Activated naive CD8-positive, alpha-beta T cell treated with anti-CD3 and anti-CD28 coated beads, Interleukin-2, amount 10 ng/mL, durations not matched to agents 7 days and 5 days (primary cell): Measurements from ENCODE around the gene ZNF587B. TPM values are rescaled to one million over a fixed set of nuclear protein-coding genes. Genes with fewer than 3 reads are reported as not detected.
"Not testable (repeated sequence)": the region's sequence is repeated elsewhere in the genome, so short reads cannot be mapped to it uniquely, and the experiment has no call there.

Source experiments
- ATAC-seq: fragments of 150-1000 bp; cut with Tn5 transposase; one replicate; pipeline ENCODE4 v1.10.0; 2021; ENCODE audit warnings: low read depth, moderate library complexity
- POLR2A ChIA-PET: fragments of 350-600 bp; sonication (Branson Sonifier 250); formaldehyde crosslinking; loops from one replicate; lab custom pipeline; 2021; ENCODE audit warnings: antibody characterized with exemption; lab: Charles Lee
- DNase-seq: peaks from one replicate; pipeline ENCODE4 v3.0.0; 2021
- H3K27ac Mint-ChIP-seq: one replicate; pipeline ENCODE4 v1.8.0; 2022; ENCODE audit warnings: mild to moderate bottlenecking, mixed read lengths
- H3K27me3 Mint-ChIP-seq: one replicate; pipeline ENCODE4 v1.8.0; 2022; ENCODE audit warnings: mild to moderate bottlenecking, moderate library complexity, mixed read lengths
- H3K36me3 Mint-ChIP-seq: one replicate; pipeline ENCODE4 v1.8.0; 2021; ENCODE audit warnings: mild to moderate bottlenecking, mixed read lengths
- H3K4me1 Mint-ChIP-seq: one replicate; pipeline ENCODE4 v1.8.0; 2021; ENCODE audit warnings: mixed read lengths
- H3K4me3 Mint-ChIP-seq: one replicate; pipeline ENCODE4 v1.8.0; 2022; ENCODE audit warnings: mild to moderate bottlenecking, moderate library complexity, mixed read lengths
- H3K9me3 Mint-ChIP-seq: one replicate; pipeline ENCODE4 v1.8.0; 2021; ENCODE audit warnings: mixed read lengths
- total RNA-seq, 2 experiments: library from RNA; stranded (reverse); gene quantifications; one replicate each; pipeline ENCODE4 v1.2.3, GENCODE V29; 2021

Gene ZNF587B
- 10 to 100 TPM; 19.1 to 21.0 TPM for total RNA-seq

DNA sequence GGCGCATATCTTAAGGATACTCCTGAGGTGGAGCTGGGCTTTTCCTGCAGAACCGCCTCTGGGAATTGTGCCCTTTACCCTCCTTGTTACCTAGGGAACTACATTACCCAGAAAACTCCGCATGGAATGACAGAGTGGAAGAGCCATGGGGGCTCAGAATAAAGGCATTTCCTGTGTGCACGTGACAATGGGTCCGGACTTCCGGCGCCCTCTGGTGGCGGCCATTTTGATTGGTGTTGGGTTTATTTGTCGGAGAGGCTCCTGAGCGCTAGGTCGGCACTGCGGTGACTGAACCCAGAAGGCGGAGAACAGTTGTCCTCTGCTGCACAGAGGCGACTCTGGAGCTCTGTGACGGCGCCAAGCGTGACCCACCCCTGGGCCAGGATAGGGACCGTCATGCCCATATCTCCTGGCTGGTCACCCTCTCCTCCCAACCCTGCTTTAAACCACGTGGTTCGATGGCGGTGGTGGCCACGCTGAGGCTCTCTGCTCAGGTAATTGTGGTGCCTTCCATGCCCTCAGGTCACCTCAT is at the start of gene ZNF587B:
TSS of gene ZNF587B (plus strand) at position 229 of the 532 bp plus-strand sequence. CDS start at position 459, 230 bp downstream.
- Mint-ChIP-seq H3K4me1 (peaks cover 10% of the 10 kb centered on the region), H3K4me3 (peak within 1 kb of the TSS; percentile 64), H3K9me3 (peaks cover 1% of the 10 kb centered on the region), H3K27me3 (no peaks in the 10 kb centered on the region), H3K36me3 (peaks cover 32% of the 10 kb centered on the region), H3K27ac (peak within 1 kb of the TSS; percentile 25)
- POLR2A ChIA-PET = interaction anchor here (2.0 kb wide), 1 partner anchor 11 kb away, joined by 5 read pairs; no protein-coding TSS in a partner anchor
- DNase-seq (peak; percentile 51), ATAC-seq (peak; percentile 58)

DNA sequence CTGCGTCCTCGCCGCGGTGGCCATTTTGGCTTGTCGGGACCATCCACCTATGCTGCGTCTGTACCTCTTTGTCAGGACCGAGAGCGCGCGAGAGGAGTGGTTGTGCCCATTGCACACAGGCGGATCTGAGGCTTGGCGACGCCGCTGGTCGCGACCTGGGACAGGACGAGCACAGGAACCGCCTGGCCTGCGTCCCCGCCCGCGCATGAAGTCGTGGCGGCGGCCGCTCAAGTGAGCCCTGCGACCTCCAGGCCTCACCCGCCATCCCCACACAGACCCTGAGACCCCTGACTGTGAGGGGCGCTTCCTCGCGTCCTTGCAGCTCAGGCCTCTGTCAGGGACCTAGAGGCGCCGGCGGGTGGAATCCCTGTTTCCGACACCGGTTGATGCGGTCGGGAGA is 43.8 kb upstream of the ZNF587B start:
- H3K27me3 Mint-ChIP-seq = no peaks in the 10 kb centered on the region
- ATAC-seq (no peak), DNase-seq (no peak)
- POLR2A ChIA-PET = interaction anchor here (0.7 kb wide), 1 partner anchor 122 kb away, joined by 3 read pairs; no protein-coding TSS in a partner anchor
- peaks cover 74% of the 10 kb centered on the region for H3K36me3 Mint-ChIP-seq
- no peak overlapping the region for H3K27ac Mint-ChIP-seq
- H3K4me3 Mint-ChIP-seq = no peak overlapping the region
- peaks cover 11% of the 10 kb centered on the region for H3K4me1 Mint-ChIP-seq
- H3K9me3 Mint-ChIP-seq = peaks cover 32% of the 10 kb centered on the region

DNA sequence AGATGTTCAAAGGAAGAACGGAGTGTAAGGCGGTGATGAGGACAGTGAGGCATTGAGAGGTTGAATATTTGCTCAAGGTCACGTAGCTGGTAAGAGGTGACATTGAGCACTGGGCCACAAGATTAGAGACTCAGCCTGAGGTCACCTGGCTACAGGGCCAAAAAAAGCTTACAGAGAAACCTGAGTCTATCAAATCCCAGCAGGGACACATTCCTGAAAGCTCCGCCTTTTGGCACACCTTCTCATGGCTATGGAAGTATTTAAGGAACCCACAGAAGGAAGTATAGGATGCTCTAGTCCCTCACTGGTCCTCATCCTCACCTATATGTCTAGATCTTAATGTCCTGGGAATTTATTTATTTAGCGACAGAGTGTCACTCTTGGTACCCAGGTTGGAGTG is 43.2 kb upstream of the ZNF587B start:
- Mint-ChIP-seq H3K27me3 (no peaks in the 10 kb centered on the region), H3K9me3 (peaks cover 29% of the 10 kb centered on the region), H3K4me1 (peaks cover 11% of the 10 kb centered on the region), H3K36me3 (peaks cover 75% of the 10 kb centered on the region), H3K27ac (no peak overlapping the region), H3K4me3 (no peak overlapping the region)
- DNase-seq = no peak
- ATAC-seq = no peak
- POLR2A ChIA-PET = interaction anchor here (0.7 kb wide), 1 partner anchor 121 kb away, joined by 3 read pairs; no protein-coding TSS in a partner anchor

DNA sequence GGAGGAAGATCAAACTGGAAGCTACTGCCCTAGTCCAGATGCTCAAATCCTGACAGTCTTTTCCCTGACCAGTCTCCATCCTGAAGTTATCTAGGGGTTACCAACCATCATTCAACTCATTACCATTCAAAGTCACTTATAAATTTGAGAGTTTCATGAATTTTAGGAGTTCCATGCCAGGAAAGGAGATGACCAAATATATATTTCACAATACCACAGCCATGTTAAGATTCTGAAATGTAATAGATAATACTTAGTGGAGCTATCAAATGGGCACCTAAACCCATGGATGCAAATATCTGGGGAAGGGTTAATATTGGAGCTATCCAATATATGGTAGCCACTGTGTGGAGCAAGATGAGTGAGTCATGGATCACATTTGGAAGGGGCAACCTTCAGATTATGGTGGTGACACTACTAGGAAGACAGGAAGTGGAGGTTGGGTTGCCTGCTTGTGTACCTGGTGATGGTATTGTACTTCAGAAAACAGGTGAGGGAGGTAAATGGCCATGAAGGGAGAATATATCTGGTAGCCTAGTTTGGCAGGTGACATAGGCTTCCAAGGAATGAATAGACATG is 41.9 kb upstream of the ZNF587B start:
- peak overlapping the region; percentile 15 for H3K4me3 Mint-ChIP-seq
- peaks cover 28% of the 10 kb centered on the region for H3K9me3 Mint-ChIP-seq
- peaks cover 75% of the 10 kb centered on the region for H3K36me3 Mint-ChIP-seq
- POLR2A ChIA-PET = no interaction called here
- H3K27ac Mint-ChIP-seq = peak overlapping the region; percentile 13
- no peak for ATAC-seq
- H3K27me3 Mint-ChIP-seq = no peaks in the 10 kb centered on the region
- DNase-seq = no peak
- peaks cover 11% of the 10 kb centered on the region for H3K4me1 Mint-ChIP-seq

DNA sequence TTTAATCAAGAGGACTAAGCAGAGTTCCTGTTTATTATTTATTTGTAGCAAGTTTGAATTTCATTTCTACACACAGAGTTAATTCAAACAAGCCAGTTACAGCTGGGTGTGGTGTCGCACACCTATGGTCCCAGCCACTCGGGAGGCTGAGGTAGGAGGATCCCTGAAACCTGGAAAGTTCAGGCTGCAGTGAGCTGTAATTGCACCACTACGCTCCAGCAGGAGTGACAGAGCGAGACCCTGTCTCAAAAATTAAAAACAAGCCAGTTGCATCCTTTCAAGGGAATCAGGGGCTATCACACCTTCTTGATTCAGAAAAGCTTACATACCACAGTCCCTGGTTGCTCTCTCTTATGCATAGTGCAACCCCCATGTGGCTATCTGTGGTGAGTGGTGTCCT is 40.8 kb upstream of the ZNF587B start:
- H3K4me3 Mint-ChIP-seq = no peak overlapping the region
- no peaks in the 10 kb centered on the region for H3K27me3 Mint-ChIP-seq
- POLR2A ChIA-PET = no interaction called here
- H3K4me1 Mint-ChIP-seq = peaks cover 11% of the 10 kb centered on the region
- H3K36me3 Mint-ChIP-seq = peaks cover 73% of the 10 kb centered on the region
- DNase-seq (no peak), ATAC-seq (no peak)
- peaks cover 28% of the 10 kb centered on the region for H3K9me3 Mint-ChIP-seq
- H3K27ac Mint-ChIP-seq = no peak overlapping the region

DNA sequence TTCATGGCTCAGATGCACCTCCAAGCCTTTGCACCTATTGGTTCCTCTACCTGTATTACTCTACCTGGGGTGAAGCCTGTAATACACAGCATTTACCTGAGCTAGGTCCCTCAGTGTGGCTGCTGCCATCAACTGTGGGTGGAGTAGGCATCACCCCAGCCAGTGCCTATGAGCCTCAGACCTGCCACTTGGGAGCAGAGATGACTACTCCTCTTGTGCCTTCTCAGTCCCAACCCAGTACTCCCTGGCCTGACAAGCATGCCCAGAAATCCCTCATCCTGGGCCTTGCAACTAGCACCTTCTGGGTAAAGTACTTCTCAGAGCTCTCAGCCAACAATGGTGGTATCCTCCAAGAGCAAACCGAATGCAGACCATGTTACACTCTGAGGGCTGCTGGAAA is 33.5 kb upstream of the ZNF587B start:
- not testable (repeated sequence) for H3K9me3 Mint-ChIP-seq, H3K4me1 Mint-ChIP-seq, H3K27me3 Mint-ChIP-seq, DNase-seq, H3K4me3 Mint-ChIP-seq, H3K27ac Mint-ChIP-seq, ATAC-seq
- POLR2A ChIA-PET = interaction anchor here (0.6 kb wide), 1 partner anchor 71 kb away, joined by 4 read pairs; no protein-coding TSS in a partner anchor
- H3K36me3 Mint-ChIP-seq = peaks cover 53% of the 10 kb centered on the region

DNA sequence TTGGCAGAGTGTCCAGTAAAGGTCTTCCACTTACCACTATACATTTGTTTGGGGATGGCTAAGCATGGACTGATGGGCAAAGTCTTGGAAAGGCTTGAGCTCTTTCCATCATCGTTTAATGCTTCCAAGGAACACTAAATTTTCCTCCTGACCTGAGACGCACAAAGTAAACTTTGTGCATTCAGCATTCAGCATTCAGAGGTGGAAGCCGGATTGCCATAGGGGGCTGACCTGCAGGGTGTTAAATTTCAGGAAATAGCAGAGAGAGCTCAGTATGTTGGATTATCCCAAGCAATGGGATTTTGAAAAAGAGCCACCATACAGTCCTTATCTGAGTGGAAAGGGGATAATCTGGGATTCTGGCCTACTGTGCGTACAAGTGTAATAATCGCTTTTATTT is 29.4 kb upstream of the ZNF587B start:
- no peak overlapping the region for H3K27ac Mint-ChIP-seq
- ATAC-seq (no peak), DNase-seq (no peak)
- POLR2A ChIA-PET = interaction anchor here (0.6 to 1.1 kb wide), 4 partner anchors 14 to 1297 kb away, joined by 3 to 6 read pairs (median 4); partner anchors contain the start of genes ZNF552 and ZNF586
- no peak overlapping the region for H3K4me3 Mint-ChIP-seq
- peaks cover 29% of the 10 kb centered on the region for H3K4me1 Mint-ChIP-seq
- peaks cover 39% of the 10 kb centered on the region for H3K36me3 Mint-ChIP-seq
- no peaks in the 10 kb centered on the region for H3K27me3 Mint-ChIP-seq
- H3K9me3 Mint-ChIP-seq = no peaks in the 10 kb centered on the region

DNA sequence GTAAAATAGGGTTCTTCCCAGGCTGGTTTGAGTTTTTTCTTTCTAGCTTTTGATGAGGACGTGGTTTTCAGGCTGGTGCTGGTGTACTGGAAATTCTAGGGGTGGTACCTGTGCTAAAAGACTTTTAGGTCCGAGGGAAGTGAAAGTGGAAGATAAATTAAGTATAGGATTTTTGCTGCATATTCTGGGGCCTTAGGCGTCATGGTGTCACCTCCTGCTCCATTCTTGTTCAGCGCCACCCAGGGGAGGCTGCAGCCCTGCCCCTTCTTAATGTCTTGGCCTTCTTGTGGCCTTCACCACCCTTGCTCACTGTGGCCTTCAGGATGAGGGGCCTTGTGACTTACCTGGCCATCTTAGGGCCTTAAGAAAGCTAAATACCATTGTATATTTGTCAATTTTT is 27.8 kb upstream of the ZNF587B start:
- Mint-ChIP-seq H3K36me3 (peaks cover 31% of the 10 kb centered on the region), H3K9me3 (no peaks in the 10 kb centered on the region), H3K27ac (no peak overlapping the region), H3K27me3 (no peaks in the 10 kb centered on the region), H3K4me1 (peaks cover 30% of the 10 kb centered on the region), H3K4me3 (no peak overlapping the region)
- POLR2A ChIA-PET = interaction anchor here (1.3 kb wide), 1 partner anchor 13 kb away, joined by 6 read pairs; the partner anchor contains the start of gene ZNF552
- ATAC-seq (no peak), DNase-seq (no peak)

DNA sequence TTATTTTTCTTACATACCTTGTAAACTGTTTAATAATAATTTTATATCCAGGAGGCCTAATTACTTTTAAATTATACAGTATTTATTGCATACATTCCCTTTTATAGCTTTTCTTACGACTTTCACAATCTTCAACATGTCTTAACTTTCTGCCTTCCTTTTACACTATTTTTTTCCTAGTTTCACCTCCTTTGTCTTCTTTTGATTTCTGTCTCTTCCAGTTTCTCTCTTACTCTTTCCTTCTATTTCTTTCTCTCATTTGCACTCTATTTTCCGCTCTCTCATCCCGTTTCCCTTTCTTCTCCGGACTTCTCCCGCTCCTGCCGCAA is 26.9 kb upstream of the ZNF587B start:
- H3K27ac Mint-ChIP-seq = peak overlapping the region; percentile 72
- DNase-seq = no peak
- H3K27me3 Mint-ChIP-seq = no peaks in the 10 kb centered on the region
- no peaks in the 10 kb centered on the region for H3K9me3 Mint-ChIP-seq
- no peak for ATAC-seq
- POLR2A ChIA-PET = no interaction called here
- H3K4me3 Mint-ChIP-seq = peak overlapping the region; percentile 71
- peaks cover 28% of the 10 kb centered on the region for H3K4me1 Mint-ChIP-seq
- H3K36me3 Mint-ChIP-seq = peaks cover 38% of the 10 kb centered on the region

DNA sequence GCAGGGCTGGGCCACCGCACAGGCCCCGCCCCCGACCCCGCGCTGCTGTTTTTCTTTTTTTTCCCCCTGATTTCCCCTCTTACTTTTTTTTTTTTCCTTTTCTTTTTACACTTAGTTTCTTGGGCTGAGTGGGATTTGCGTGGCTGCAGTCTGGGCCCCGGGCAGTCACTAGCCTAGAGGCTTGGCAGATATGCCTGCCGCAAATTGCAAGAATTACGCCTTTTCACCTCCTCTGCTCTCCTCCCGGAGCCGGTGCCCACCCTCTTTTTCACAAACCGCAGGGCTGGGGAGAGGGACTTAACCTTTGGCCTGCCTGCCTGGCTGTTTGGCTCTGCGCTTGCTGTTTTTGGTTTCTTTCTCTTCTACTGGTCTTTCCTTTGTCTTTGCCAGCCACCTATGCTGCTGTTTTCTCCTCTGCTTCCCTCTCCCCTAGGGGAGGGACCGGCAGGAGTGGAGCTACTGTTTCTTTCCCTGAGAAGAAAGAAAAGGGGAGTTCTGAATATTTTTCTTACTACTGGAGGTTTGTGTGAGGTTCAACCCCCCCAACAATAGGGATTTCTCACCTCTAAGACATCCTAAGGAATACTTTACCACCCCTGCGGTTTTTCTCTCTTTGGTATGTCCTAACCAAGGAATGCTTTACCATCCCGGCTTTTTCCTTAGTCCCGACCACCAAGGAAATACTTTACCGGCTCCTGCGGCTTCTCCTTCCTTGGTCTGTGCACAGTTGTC is 26.3 kb upstream of the ZNF587B start:
- Mint-ChIP-seq H3K4me3 (peak overlapping the region; percentile 71), H3K27ac (peak overlapping the region; percentile 72), H3K36me3 (peaks cover 41% of the 10 kb centered on the region), H3K27me3 (no peaks in the 10 kb centered on the region), H3K9me3 (no peaks in the 10 kb centered on the region), H3K4me1 (peaks cover 26% of the 10 kb centered on the region)
- ATAC-seq (peak; percentile 54), DNase-seq (peak; percentile 42)
- POLR2A ChIA-PET = interaction anchor here (0.6 to 1.1 kb wide), 2 partner anchors 16 to 26 kb away, joined by 3 to 4 read pairs; no protein-coding TSS in a partner anchor

DNA sequence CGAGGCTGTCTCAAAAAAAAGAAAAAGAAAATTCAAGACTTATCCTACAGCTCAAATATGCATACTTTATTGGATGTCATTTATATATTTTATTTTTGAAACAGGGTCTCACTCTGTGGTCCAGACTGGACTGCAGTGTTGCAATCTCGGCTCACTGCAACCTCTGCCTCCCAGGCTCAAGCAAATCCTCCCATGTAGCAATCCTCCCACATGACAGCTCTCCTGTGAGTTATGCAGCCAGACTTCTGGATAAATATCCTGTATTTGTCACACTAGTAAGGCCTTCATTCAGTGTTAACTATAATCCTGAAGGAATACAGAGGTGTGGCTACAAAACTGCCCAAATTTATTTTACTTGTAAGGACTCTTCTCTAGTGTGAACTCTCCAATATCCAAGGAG is 22.6 kb upstream of the ZNF587B start:
- Mint-ChIP-seq H3K27ac (no peak overlapping the region), H3K4me1 (peaks cover 29% of the 10 kb centered on the region)
- POLR2A ChIA-PET = no interaction called here

DNA sequence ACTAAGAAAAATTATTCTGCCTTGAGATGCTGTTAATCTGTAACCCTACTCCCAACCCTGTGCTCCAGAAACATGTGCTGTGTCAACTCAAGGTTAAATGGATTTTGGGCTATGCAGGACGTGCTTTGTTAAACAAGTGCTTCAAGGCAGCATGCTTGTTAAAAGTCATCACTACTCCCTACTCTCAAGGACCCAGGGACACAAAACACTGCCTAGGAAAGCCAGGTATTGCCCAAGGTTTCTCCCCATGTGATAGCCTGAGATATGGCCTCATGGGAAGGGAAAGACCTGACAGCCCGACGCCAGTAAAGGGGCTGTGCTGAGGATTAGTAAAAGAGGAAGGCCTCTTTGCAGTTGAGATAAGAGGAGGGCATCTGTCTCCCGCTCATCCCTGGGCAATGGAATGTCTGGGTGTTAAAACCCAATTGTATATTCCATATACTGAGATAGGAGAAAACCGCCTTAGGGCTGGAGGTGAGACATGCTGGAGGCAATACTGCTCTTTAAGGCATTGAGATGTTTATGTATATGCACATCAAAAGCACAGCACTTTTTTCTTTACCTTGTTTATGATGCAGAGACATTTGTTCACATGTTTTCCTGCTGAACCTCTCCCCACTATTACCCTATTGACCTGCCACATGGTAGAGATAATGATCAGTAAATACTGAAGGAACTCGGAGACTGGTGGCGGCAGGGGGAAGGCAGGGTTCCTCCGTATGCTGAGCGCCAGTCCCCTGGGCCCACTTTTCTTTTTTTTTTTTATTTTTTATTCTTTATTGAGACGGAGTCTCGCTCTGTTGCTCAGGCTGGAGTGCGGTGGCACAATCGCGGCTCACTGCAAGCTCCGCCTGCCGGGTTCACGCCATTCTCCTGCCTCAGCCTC is 19.4 kb upstream of the ZNF587B start:
- POLR2A ChIA-PET = interaction anchor here (1.0 kb wide), 1 partner anchor 9 kb away, joined by 3 read pairs; no protein-coding TSS in a partner anchor
- not testable (repeated sequence) for ATAC-seq, DNase-seq, H3K27me3 Mint-ChIP-seq, H3K9me3 Mint-ChIP-seq, H3K27ac Mint-ChIP-seq, H3K4me3 Mint-ChIP-seq
- peaks cover 27% of the 10 kb centered on the region for H3K4me1 Mint-ChIP-seq
- H3K36me3 Mint-ChIP-seq = peaks cover 38% of the 10 kb centered on the region

More for the DNA sequence above, 22.6 kb upstream of the ZNF587B start:
- ATAC-seq = no peak
- DNase-seq = no peak
- Mint-ChIP-seq H3K4me3 (no peak overlapping the region), H3K36me3 (peaks cover 47% of the 10 kb centered on the region), H3K9me3 (no peaks in the 10 kb centered on the region), H3K27me3 (no peaks in the 10 kb centered on the region)

DNA sequence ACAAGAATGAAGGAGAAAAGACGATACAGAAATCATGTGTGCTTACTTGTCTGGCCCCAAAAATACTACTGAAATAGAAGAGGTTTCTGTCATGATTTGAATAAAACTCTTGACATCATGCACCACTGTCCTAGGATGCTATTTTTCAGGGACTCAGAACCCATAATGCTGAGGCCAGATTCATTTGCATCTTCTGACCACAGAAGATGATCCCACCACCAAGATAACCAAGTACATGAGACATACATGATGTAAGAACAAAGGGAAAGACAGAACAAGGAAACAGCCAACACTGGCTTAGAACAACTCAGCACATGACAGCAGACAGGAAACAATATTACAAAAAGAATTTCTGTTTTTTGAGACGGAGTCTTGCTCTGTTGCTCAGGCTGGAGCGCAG is 17.9 kb upstream of the ZNF587B start:
- no peaks in the 10 kb centered on the region for H3K27me3 Mint-ChIP-seq
- H3K9me3 Mint-ChIP-seq = no peaks in the 10 kb centered on the region
- ATAC-seq (peak; percentile 14), DNase-seq (no peak)
- peak overlapping the region; percentile 77 for H3K27ac Mint-ChIP-seq
- H3K36me3 Mint-ChIP-seq = peaks cover 33% of the 10 kb centered on the region
- H3K4me1 Mint-ChIP-seq = peaks cover 29% of the 10 kb centered on the region
- peak overlapping the region; percentile 55 for H3K4me3 Mint-ChIP-seq
- POLR2A ChIA-PET = no interaction called here
